ENCODE data around the gene FAM193A.
"Not testable (repeated sequence)": the region's sequence is repeated elsewhere in the genome, so short reads cannot be mapped to it uniquely, and the experiment has no call there.

Gene FAM193A

GRCh38 chr4:2588259-2588658 lies 51.8 kb downstream of the FAM193A start:
- H3K4me3 ChIP-seq (ENCODE audit: low read depth, low read length) = no peak overlapping the region
- TF ChIP-seq CTCF (IDR thresholded peaks at IDR 0.05; ENCODE audit: borderline replicate concordance, insufficient read depth, low read depth, low read length) = no peak

- no peak for TF ChIP-seq CTCF (IDR thresholded peaks at IDR 0.05; ENCODE audit: borderline replicate concordance, insufficient read depth, low read depth, low read length)
- no peak overlapping the region for H3K4me3 ChIP-seq (ENCODE audit: low read depth, low read length)
Measured at GRCh38 chr4:2591189-2591588, 54.7 kb downstream of the FAM193A start.

GRCh38 chr4:2592014-2592413 lies 55.6 kb downstream of the FAM193A start:
- not testable (repeated sequence) for H3K4me3 ChIP-seq (ENCODE audit: low read depth, low read length)

- TF ChIP-seq CTCF (IDR thresholded peaks at IDR 0.05; ENCODE audit: borderline replicate concordance, insufficient read depth, low read depth, low read length) = no peak
Measured at GRCh38 chr4:2592572-2592971, 56.1 kb downstream of the FAM193A start.

GRCh38 chr4:2593003-2593402 lies 56.6 kb downstream of the FAM193A start:
- TF ChIP-seq CTCF (IDR thresholded peaks at IDR 0.05; ENCODE audit: borderline replicate concordance, insufficient read depth, low read depth, low read length) = no peak
- no peak overlapping the region for H3K4me3 ChIP-seq (ENCODE audit: low read depth, low read length)

More at GRCh38 chr4:2592572-2592971, 56.1 kb downstream of the FAM193A start:
- no peak overlapping the region for H3K4me3 ChIP-seq (ENCODE audit: low read depth, low read length)

- no peak for TF ChIP-seq CTCF (IDR thresholded peaks at IDR 0.05; ENCODE audit: borderline replicate concordance, insufficient read depth, low read depth, low read length)
- no peak overlapping the region for H3K4me3 ChIP-seq (ENCODE audit: low read depth, low read length)
Measured at GRCh38 chr4:2595436-2595835, 59.0 kb downstream of the FAM193A start.

GRCh38 chr4:2595952-2596552 lies 59.6 kb downstream of the FAM193A start:
- TF ChIP-seq CTCF (IDR thresholded peaks at IDR 0.05; ENCODE audit: borderline replicate concordance, insufficient read depth, low read depth, low read length) = no peak

GRCh38 chr4:2596611-2597010 lies 60.2 kb downstream of the FAM193A start:
- no peak overlapping the region for H3K4me3 ChIP-seq (ENCODE audit: low read depth, low read length)
- no peak for TF ChIP-seq CTCF (IDR thresholded peaks at IDR 0.05; ENCODE audit: borderline replicate concordance, insufficient read depth, low read depth, low read length)

More at GRCh38 chr4:2595952-2596552, 59.6 kb downstream of the FAM193A start:
- H3K4me3 ChIP-seq (ENCODE audit: low read depth, low read length) = no peak overlapping the region

Measured in GM12875 (cell line).